ENCODE measurements around the gene RNF144A.
A peak's percentile ranks its signal among the peaks of the same experiment; 100 is the strongest.
"Not testable (repeated sequence)": the region's sequence is repeated elsewhere in the genome, so short reads cannot be mapped to it uniquely, and the experiment has no call there.

RNF144A gene

DNA sequence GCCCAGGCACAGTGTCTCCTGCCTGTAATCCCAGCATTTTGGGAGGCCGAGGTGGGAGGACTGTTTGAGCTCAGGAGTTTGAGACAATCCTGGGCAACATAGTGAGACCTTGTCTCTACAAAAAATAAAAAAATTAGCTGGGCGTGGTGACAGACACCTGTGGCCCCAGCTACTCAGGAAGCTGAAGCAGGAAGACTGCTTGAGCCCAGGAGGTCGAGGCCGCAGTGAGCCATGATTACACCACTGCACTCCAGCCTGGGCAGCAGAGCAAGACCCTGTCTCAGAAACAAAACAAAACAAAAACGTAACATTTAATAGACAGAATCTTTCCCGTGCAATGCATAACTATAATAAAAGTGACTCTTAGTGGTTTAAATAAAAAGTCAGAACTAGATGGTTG lies 84.2 kb downstream of the RNF144A start:
- H3K9ac ChIP-seq (ENCODE audit: low read depth, low read length); H3K4me2 ChIP-seq (ENCODE audit: low read length); H3K4me3 ChIP-seq (ENCODE audit: low read length); H3K27me3 ChIP-seq (ENCODE audit: control insufficient read depth, insufficient read depth, low read length); H3K36me3 ChIP-seq (ENCODE audit: insufficient read depth, low read length); H3K9me3 ChIP-seq (replicated peaks; ENCODE audit: low read length); H3K4me1 ChIP-seq (ENCODE audit: control insufficient read depth, insufficient read depth, low read length): not testable (repeated sequence)

DNA sequence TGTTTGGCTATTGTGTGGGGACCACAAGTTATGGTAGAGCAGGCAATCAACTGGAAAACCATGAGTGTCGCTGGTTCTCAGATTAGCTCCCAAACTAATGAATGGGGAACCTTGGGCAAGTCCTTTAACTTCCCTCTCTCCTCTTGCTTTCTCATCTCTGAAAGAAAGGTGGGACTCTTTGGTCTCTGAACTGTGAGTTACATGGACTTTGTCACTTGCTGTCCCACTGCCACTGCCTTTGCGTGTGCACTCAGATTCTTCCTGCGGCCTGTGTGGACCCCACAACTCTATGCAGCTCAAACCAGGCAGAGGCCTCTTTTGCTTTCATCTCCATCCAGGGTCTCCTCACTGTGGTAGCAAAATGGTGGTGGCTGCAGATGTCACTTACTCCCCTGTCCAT lies 86.7 kb downstream of the RNF144A start:
- Histone ChIP-seq H3K36me3 (ENCODE audit: insufficient read depth, low read length) (no peaks in the 10 kb centered on the region), H3K4me3 (ENCODE audit: low read length) (no peak overlapping the region), H3K4me2 (ENCODE audit: low read length) (no peak overlapping the region), H3K9me3 (replicated peaks; ENCODE audit: low read length) (no peaks in the 10 kb centered on the region), H3K4me1 (ENCODE audit: control insufficient read depth, insufficient read depth, low read length) (peaks cover 14% of the 10 kb centered on the region), H3K27me3 (ENCODE audit: control insufficient read depth, insufficient read depth, low read length) (no peaks in the 10 kb centered on the region), H3K9ac (ENCODE audit: low read depth, low read length) (no peak overlapping the region)

DNA sequence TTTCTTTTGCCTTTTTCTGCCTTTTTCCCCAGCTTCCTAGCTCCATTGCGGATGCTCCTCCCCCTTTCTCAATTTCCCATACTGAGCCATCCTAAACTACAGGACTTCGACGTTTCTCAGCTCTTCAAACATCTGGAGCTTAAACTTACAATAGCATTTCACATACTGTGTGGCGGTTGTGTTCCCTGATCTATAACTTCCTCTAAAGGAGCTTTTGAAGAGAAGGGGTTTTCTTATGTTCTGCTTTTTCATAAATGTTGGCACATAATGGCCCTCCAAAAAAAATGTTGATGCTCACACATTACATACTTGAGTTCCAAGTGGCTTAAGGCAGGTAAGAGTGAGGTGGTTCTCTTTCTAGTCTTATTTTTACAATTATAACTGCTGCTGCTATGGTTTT lies 87.4 kb downstream of the RNF144A start:
- Histone ChIP-seq H3K27me3 (ENCODE audit: control insufficient read depth, insufficient read depth, low read length) (no peaks in the 10 kb centered on the region), H3K9ac (ENCODE audit: low read depth, low read length) (no peak overlapping the region), H3K36me3 (ENCODE audit: insufficient read depth, low read length) (no peaks in the 10 kb centered on the region), H3K4me2 (ENCODE audit: low read length) (no peak overlapping the region), H3K9me3 (replicated peaks; ENCODE audit: low read length) (no peaks in the 10 kb centered on the region), H3K4me1 (ENCODE audit: control insufficient read depth, insufficient read depth, low read length) (peaks cover 14% of the 10 kb centered on the region), H3K4me3 (ENCODE audit: low read length) (no peak overlapping the region)

DNA sequence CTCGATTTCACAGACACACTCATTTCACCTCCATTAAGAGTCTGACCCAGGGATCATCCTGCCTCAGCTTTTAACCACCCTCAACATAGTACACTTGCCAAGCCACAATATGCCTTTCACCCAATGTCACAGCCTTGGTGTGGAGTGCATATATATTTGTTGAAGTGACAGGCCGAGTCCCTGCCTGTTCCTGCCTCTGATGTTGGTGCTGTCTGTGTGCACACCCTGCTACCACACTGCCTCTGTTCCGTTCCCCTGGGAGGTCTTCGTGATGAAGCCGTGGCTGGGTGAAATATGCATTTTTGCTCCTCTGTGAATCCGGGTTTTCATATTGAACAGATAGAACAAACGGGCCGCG lies 90.3 kb downstream of the RNF144A start:
- Histone ChIP-seq H3K4me1 (ENCODE audit: control insufficient read depth, insufficient read depth, low read length) (peaks cover 36% of the 10 kb centered on the region), H3K9ac (ENCODE audit: low read depth, low read length) (no peak overlapping the region), H3K4me2 (ENCODE audit: low read length) (peak overlapping the region; percentile 40), H3K4me3 (ENCODE audit: low read length) (no peak overlapping the region), H3K9me3 (replicated peaks; ENCODE audit: low read length) (no peaks in the 10 kb centered on the region), H3K27me3 (ENCODE audit: control insufficient read depth, insufficient read depth, low read length) (no peaks in the 10 kb centered on the region), H3K36me3 (ENCODE audit: insufficient read depth, low read length) (no peaks in the 10 kb centered on the region)

DNA sequence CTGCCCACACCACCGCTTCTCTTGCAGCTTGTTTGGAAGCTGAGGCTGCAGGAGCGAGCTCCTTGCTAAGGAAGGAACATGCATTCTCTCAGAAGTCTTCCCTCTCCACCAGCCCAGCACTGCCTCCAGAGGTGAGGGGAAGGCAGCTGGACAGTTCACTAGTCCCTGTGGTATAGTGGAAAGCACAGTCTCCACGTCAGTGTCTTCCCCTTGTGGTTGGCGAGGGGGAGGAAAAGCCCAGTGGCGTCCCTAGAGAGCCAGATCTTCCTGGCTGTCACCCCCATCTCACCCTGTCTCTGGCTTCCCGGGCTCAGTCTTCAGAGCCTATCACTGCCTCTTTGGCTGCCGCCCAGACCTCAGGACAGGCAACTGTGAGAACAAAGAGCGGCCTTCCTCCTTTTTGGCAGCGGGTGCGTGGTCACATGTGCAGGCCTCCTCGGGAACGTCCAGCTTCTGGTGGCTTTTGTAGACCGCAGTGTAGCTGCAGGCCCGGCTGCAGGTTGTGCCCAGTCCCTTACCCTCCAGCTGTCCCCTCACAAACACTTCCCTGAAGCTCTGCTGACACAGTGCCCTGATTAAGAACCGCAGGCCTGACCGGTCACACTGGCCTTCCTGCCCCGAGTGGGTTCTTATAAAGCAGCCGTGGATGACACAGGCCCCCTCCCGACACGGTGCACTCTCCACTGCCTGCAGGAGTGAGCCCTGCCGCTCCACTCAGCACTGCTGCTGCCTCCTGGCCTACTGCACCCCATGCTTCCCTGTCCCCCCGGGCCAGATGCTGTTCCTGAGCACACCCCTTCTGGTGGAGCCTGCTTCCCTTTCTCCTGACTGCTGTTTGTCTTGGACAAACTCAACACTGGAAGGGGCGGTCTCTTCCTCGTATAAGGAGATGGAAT lies 90.9 kb downstream of the RNF144A start:
- Histone ChIP-seq H3K9ac (ENCODE audit: low read depth, low read length) (no peak overlapping the region), H3K9me3 (replicated peaks; ENCODE audit: low read length) (no peaks in the 10 kb centered on the region), H3K36me3 (ENCODE audit: insufficient read depth, low read length) (no peaks in the 10 kb centered on the region), H3K4me1 (ENCODE audit: control insufficient read depth, insufficient read depth, low read length) (peaks cover 38% of the 10 kb centered on the region), H3K4me2 (ENCODE audit: low read length) (peak overlapping the region; percentile 40), H3K4me3 (ENCODE audit: low read length) (no peak overlapping the region), H3K27me3 (ENCODE audit: control insufficient read depth, insufficient read depth, low read length) (no peaks in the 10 kb centered on the region)

DNA sequence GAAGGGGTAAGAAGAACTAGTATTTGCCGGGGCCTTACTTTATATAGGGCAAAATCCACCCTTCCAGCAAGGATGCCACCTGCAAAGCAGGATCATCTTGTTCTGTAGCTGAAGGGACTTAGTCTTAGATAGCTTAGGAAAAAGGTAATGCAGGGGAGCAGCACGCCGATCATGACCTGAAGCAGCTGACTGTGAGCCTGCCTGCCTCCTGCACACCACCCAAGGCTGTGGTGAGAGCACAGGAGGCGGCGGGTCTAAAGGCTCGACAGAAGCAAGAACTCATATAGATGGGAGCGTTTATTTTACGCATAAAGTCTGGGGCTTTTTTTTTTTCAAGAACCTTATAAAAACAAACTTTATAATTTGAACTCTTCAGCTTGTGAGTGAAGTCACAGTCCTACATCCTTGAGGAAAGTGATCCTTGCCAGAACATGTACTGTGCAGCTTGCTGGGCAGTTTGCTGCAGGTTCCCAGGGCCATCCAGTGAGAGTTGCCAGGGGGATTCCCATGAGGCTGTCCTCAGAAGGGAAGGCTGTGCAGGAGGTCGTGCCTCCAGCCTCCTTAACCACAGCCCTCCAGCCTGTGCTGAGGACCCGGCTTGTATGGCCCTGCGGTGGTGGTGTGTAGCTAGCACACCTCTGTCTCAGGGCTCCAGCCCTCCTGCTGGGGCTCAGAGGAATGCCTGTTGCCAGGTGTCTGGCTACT lies 92.1 kb downstream of the RNF144A start:
- Histone ChIP-seq H3K4me1 (ENCODE audit: control insufficient read depth, insufficient read depth, low read length) (peaks cover 46% of the 10 kb centered on the region), H3K4me2 (ENCODE audit: low read length) (no peak overlapping the region), H3K9ac (ENCODE audit: low read depth, low read length) (no peak overlapping the region), H3K27me3 (ENCODE audit: control insufficient read depth, insufficient read depth, low read length) (no peaks in the 10 kb centered on the region), H3K9me3 (replicated peaks; ENCODE audit: low read length) (no peaks in the 10 kb centered on the region), H3K4me3 (ENCODE audit: low read length) (no peak overlapping the region), H3K36me3 (ENCODE audit: insufficient read depth, low read length) (no peaks in the 10 kb centered on the region)

DNA sequence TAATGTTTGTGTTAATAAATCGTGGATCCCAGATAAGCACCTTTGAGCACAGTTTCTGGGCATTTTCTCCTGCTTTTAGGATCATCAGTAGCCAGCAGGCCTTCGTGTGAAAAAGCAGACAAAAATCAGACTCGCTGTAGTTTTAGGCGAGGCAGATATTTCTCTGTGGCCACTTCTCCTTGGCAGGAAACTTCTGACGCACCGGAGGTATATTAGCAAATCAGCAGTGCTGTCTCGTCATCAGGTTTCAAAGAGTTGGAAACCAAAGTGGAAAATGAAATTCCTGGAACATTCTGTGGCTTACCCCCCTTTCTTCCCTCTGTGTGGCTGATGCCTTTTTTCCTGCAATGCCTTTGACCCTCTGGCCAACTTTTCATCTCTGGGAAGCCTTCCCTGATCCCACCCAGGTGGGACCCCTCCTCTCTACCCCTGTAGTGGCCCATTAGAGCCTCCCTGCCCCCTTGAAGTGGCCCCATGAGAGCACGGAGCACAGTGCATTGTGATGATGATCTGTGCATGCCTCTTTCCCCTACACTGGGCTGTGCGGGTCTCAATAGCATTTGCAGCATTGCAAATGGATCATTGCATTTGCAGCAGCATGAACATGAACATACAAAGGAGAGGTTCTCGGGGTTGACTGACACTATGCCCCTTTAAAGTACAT lies 93.3 kb downstream of the RNF144A start:
- Histone ChIP-seq H3K9ac (ENCODE audit: low read depth, low read length) (peak overlapping the region; percentile 60), H3K27me3 (ENCODE audit: control insufficient read depth, insufficient read depth, low read length) (no peaks in the 10 kb centered on the region), H3K4me2 (ENCODE audit: low read length) (peak overlapping the region; percentile 31), H3K4me1 (ENCODE audit: control insufficient read depth, insufficient read depth, low read length) (peaks cover 53% of the 10 kb centered on the region), H3K4me3 (ENCODE audit: low read length) (no peak overlapping the region), H3K9me3 (replicated peaks; ENCODE audit: low read length) (no peaks in the 10 kb centered on the region), H3K36me3 (ENCODE audit: insufficient read depth, low read length) (no peaks in the 10 kb centered on the region)

DNA sequence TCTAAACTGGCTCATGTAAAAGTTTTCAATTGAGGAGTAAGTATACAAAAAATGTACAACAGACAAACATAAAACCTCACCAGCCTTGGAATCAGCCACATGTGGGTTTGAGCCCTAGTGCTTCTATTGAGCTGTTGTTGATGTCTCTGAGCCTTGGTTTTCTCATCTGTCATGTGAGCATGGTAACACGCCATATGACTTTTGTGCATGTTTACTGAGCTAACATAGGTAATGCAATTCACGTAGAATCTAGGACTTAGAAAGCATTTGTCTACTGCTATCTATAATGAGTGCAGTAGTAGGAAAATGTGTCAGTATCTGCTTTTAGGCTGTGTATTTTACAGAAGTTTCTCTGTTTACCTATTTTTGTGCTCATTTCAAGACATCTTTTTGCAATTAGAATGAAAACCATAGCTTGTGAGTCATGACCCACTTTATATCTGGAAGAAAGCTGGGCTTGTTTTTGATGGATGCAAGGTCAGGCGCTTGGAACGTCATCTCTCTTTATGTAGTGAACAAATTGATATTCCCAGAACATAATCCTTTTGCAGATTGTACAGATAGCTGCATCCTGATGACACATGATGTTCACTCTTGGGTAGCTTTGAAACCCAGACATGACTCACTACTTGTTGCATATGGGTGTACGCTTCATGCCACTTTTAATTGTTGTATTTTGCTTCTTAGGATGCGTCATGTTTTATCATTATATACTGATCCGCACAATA lies 94.3 kb downstream of the RNF144A start:
- H3K4me2 ChIP-seq (ENCODE audit: low read length), result peak overlapping the region; percentile 35
- H3K4me3 ChIP-seq (ENCODE audit: low read length), result no peak overlapping the region
- H3K9ac ChIP-seq (ENCODE audit: low read depth, low read length), result peak overlapping the region; percentile 54
- H3K36me3 ChIP-seq (ENCODE audit: insufficient read depth, low read length), result no peaks in the 10 kb centered on the region
- no peaks in the 10 kb centered on the region for H3K9me3 ChIP-seq (replicated peaks; ENCODE audit: low read length)
- H3K27me3 ChIP-seq (ENCODE audit: control insufficient read depth, insufficient read depth, low read length), result no peaks in the 10 kb centered on the region
- peaks cover 53% of the 10 kb centered on the region for H3K4me1 ChIP-seq (ENCODE audit: control insufficient read depth, insufficient read depth, low read length)

DNA sequence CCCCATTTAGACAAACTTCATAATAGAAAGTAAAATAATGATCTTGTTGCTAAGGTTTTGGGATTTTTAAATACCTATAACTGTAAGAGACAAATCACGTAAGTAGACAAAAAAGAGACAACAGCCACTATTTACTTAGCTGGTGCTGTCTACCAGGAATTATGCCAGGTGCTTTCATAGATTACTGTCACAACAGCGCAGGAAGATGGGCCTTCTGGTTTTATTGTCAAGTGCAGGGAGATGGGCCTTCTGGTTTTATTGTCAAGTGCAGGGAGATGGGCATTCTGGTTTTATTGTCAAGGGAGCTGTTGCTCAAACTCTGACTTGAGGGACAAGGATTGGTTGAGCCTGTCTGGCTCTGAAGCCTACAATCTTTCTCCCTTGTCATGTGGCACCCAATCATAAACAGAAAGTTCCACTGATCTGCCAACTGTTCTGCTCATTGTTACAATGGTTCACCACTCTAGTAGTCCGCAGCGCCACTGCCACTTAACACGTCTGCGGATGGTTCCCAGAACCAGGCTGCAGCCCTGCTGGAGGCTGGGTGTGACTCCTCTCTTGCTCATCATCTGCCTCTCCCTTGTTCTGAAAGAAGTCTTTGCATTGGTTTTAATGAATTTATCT lies 95.0 kb downstream of the RNF144A start:
- Histone ChIP-seq H3K4me2 (ENCODE audit: low read length) (peak overlapping the region; percentile 30), H3K4me3 (ENCODE audit: low read length) (no peak overlapping the region), H3K4me1 (ENCODE audit: control insufficient read depth, insufficient read depth, low read length) (peaks cover 51% of the 10 kb centered on the region), H3K36me3 (ENCODE audit: insufficient read depth, low read length) (no peaks in the 10 kb centered on the region), H3K9ac (ENCODE audit: low read depth, low read length) (peak overlapping the region; percentile 52), H3K9me3 (replicated peaks; ENCODE audit: low read length) (no peaks in the 10 kb centered on the region), H3K27me3 (ENCODE audit: control insufficient read depth, insufficient read depth, low read length) (no peaks in the 10 kb centered on the region)

DNA sequence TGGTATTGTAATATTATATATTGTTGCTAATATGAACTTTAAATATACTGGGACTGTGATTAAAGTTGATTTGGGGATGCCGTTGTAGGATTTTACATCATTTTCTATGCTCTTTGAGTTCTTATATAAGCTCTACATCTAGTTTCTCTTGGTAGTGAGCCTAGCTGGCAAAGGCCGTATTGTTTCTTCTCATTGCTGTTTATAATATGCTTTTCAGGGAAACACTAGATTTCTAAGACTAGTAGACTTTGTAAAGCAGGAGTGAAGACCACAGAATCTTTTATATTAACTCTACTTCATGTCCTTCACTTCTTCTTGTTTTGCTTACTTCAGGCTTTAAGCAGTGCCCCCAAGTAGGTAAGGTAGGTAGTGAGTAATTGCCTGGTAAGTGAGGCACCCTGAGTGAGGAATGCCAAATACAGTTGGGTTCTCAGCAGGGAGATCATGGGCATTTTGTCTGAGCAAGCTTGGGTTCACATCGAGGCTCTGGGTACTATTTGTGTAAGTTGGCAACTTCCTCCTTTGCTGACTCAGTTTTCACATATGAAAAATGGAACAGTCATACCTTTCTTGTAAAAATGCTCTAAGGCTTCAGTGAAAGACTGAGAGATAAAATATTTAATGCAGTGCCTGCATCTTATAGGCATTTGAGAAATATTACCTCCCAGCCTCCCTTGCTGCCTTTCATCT lies 96.4 kb downstream of the RNF144A start:
- Histone ChIP-seq H3K36me3 (ENCODE audit: insufficient read depth, low read length) (no peaks in the 10 kb centered on the region), H3K4me3 (ENCODE audit: low read length) (no peak overlapping the region), H3K9me3 (replicated peaks; ENCODE audit: low read length) (no peaks in the 10 kb centered on the region), H3K4me1 (ENCODE audit: control insufficient read depth, insufficient read depth, low read length) (peaks cover 38% of the 10 kb centered on the region), H3K9ac (ENCODE audit: low read depth, low read length) (peak overlapping the region; percentile 39), H3K4me2 (ENCODE audit: low read length) (no peak overlapping the region), H3K27me3 (ENCODE audit: control insufficient read depth, insufficient read depth, low read length) (peaks cover 2% of the 10 kb centered on the region)
